DMS79 treated with DMSO at 0.1 percent for 48 hours (cell line): ENCODE measurements around the gene CPTP.

Experiments used
- DNase-seq: peaks from one replicate; lab custom pipeline; 2025; lab: John Stamatoyannopoulos, UW

CPTP gene

DNA sequence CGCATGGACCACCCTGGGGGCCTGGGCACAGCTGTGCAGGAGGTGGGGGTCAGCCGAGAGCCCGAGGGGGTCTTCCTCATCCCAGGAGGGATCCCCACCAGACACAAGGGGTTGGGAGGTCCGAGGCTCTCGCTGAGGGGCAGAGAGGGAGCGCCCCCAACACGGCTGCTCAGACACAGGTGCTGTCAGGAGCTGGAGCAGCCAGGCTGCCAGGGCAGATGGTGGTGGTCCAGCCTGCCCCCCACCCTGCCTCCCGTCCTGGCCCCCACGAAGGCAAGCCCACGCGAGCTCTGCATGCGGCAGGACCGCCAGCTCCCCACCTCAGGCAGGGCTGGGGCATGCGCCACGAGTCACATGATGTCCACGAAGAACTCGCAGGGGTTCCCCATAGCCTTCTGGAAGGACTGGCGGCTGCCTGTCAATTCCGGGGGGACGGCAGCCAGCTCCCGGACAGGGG lies 11.2 kb downstream of the CPTP start:
- DNase-seq = no peak

DNA sequence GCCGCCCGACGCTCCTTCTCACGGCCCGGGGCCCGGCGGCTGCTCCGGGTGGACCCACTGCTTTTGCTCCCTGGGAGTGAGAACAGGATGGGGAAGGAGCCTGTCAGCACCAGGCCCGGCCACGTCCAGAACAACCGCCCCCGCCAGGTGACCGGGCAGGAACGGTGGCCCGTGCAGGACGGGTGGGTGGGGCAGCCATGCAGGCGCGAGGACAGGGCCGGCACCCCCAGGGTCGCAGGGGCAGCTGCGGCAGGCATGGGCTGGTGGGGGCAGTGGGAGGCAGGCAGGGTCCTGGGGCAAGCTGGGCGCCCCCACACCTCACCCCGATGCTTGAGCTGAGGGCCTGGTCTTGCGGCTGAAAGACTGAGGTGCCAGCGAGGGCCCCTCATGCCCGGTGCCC lies 11.8 kb downstream of the CPTP start:
- DNase-seq = no peak

GRCh38 chr1:1336931-1337792 lies 12.6 kb downstream of the CPTP start:
- no peak for DNase-seq

DNA sequence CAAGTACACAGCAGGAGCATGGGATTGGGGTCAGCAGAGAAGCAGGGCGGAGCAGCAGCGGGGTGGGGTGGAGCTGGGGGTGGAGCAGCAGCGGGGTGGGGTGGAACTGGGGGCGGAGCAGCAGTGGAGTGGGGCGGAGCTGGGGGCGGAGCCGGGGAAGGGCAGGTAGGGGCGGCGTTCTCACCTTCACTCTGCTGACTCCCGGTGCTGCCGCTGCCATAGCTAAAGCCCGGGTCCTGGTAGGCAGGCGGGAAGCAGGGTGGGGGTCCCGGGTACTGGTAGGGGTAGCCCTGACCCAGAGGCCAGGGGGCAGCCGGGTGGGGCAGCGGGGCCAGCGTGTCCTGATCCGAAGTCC lies 13.2 kb downstream of the CPTP start:
- no peak for DNase-seq

GRCh38 chr1:1338278-1338677 lies 13.7 kb downstream of the CPTP start:
- DNase-seq = no peak

GRCh38 chr1:1340185-1340584 lies 15.6 kb downstream of the CPTP start:
- no peak for DNase-seq

- no peak for DNase-seq
Measured at GRCh38 chr1:1340791-1341548, 16.4 kb downstream of the CPTP start.

GRCh38 chr1:1341549-1342021 lies 17.0 kb downstream of the CPTP start:
- DNase-seq = no peak

- DNase-seq = no peak
Measured at GRCh38 chr1:1342061-1342562, 17.5 kb downstream of the CPTP start.

DNA sequence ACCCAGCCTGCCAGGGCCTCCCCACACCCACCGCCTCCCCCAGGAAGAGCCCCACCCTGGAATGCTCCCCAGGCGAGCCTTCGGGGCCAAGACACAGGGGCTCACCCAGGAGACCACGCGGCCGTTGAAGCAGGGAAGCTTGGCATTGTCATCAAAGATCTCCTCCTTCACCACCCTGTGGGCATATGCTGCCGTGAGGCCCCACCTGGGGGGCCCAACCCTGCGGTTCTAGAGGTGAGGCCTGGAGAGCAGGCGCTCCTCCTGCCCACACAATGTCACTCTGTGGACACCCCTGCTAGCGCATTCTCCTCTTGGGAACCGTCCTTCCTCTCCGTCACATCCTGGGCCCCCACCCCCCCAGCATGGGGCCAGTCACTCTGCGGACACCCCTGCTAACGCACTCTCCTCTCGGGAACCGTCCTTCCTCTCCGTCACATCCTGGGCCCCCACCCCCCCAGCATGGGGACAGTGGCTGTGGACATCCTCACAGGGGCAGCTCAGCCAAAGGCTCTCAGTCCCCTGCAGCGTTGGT lies 18.0 kb downstream of the CPTP start:
- DNase-seq = no peak

GRCh38 chr1:1343811-1344421 lies 19.3 kb downstream of the CPTP start:
- no peak for DNase-seq

DNA sequence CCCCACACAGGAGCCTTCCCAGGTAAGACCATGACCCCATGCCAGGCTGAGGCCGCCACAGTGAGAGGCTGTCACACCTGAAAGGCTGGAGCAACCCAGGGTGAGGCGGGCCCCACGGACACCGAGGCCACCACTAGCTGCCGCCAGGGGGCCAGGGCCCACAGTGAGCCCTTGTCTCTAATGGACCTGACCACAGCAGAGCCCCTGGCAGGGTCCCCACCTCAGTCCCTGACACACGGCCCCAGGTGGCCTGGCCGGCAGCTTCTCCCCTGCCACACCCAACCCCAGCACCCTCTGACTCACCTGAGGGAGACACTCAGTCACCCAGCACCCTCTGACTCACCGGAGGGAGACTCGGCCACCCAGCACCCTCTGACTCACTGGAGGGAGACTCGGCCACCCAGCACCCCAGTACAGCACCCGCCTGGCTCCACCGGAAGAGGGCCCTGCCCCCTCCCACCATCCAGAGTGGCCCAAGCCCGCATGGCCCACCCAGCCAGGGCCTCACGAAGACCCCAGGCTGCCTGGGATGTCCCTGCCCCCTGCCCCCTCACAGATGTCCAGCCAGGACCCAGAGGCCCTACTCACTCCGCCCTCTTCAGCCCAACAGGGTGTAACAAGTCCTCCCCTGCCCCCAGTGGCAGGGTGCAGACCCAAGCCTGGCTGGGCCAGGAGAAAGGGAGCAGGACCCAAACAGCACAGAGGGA lies 20.2 kb downstream of the CPTP start:
- DNase-seq = no peak

- DNase-seq = no peak
Measured at GRCh38 chr1:1345384-1345783, 20.8 kb downstream of the CPTP start.

DNA sequence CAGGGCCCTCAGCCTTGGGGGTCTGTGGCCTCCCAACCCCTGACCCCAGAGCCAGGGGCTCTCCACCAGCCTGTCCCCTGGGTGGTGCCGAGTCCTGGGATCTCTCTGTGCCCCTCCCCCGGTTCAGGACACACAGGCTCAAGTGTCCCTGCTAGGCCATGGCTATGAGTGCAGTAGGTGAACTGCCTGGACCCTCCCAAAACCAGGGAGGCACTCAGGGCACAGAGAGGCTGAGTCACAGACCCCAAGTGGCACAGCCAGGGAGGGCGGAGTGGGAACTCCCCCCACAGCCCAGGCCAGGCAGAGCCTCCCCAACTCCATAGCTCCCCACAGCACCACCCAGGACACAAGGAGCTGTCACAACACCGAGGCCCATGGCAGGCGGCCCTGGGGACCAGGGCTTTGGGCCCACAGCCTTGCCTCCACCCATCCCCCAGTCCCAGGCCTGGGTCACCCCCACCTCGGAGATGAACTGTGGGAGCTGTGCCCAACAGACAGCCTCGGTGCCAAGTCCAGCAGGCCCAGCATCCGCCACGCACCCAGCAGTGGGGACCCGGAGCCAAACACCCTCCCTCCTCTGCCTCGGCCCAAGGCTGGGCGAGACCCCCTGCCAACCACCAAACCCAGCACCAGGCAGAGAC lies 21.4 kb downstream of the CPTP start:
- DNase-seq = no peak

DNA sequence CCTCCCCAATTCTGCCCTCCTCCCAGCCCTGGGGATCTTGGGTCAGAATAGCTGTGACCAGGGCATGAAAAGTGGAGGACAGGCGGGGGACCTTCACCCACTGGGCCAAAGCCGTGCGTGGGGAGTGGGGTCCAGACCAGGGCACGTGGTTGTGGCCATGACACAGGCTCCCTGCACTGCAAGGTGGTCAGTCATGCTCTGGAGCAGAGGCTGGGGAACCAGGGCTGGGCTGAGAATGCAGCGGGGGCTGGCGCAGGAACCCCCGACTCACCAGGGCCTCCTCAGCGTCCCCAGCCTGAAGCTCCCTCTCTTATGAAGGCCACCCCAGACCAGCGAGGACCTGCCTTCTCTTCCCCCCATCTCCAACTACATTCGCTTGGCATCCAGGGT lies 21.9 kb downstream of the CPTP start:
- no peak for DNase-seq

- DNase-seq = no peak
Measured at GRCh38 chr1:1347026-1347595, 22.5 kb downstream of the CPTP start.

- DNase-seq = no peak
Measured at GRCh38 chr1:1347663-1348419, 23.2 kb downstream of the CPTP start.

GRCh38 chr1:1348420-1349255 lies 24.0 kb downstream of the CPTP start:
- no peak for DNase-seq
